ENCODE data around the gene COX19.
"Not testable (repeated sequence)": the region's sequence is repeated elsewhere in the genome, so short reads cannot be mapped to it uniquely, and the experiment has no call there.

The COX19 gene

GRCh38 chr7:964401-965231 is 10.7 kb downstream of the COX19 start:
- Histone ChIP-seq H3K4me3 (ENCODE audit: low read depth in 1 of 2, low read length in 1 of 2) (peak overlapping the region; percentile 26 to 44), H3K36me3 (peaks cover 27% of the 10 kb centered on the region), H3K27me3 (peaks cover 17% of the 10 kb centered on the region), H3K4me1 (ENCODE audit: control insufficient read depth in 1 of 2, insufficient read depth in 1 of 2, low read depth in 1 of 2, low read length in 1 of 2) (peaks cover 47 to 48% of the 10 kb centered on the region in 2 experiments), H3K27ac (peak overlapping the region; percentile 71), H3K9me3 (no peaks in the 10 kb centered on the region)
- TF ChIP-seq CTCF (IDR thresholded peaks at IDR 0.05): no peak

GRCh38 chr7:963236-964078 is 11.9 kb downstream of the COX19 start:
- TF ChIP-seq CTCF (IDR thresholded peaks at IDR 0.05): no peak
- Histone ChIP-seq H3K27ac (no peak overlapping the region), H3K27me3 (peaks cover 17% of the 10 kb centered on the region), H3K9me3 (no peaks in the 10 kb centered on the region), H3K4me1 (ENCODE audit: control insufficient read depth in 1 of 2, insufficient read depth in 1 of 2, low read depth in 1 of 2, low read length in 1 of 2) (peaks cover 45 to 46% of the 10 kb centered on the region in 2 experiments), H3K4me3 (ENCODE audit: low read depth in 1 of 2, low read length in 1 of 2) (no peak overlapping the region), H3K36me3 (peaks cover 19% of the 10 kb centered on the region)

GRCh38 chr7:962401-963081 is 12.8 kb downstream of the COX19 start:
- Histone ChIP-seq H3K27ac (no peak overlapping the region), H3K4me1 (ENCODE audit: control insufficient read depth in 1 of 2, insufficient read depth in 1 of 2, low read depth in 1 of 2, low read length in 1 of 2) (peaks cover 53 to 54% of the 10 kb centered on the region in 2 experiments), H3K36me3 (peaks cover 10% of the 10 kb centered on the region), H3K27me3 (peaks cover 17% of the 10 kb centered on the region), H3K9me3 (no peaks in the 10 kb centered on the region), H3K4me3 (ENCODE audit: low read depth in 1 of 2, low read length in 1 of 2) (no peak overlapping the region)
- no peak for TF ChIP-seq CTCF (IDR thresholded peaks at IDR 0.05)

GRCh38 chr7:961546-962400 is 13.6 kb downstream of the COX19 start:
- H3K9me3 ChIP-seq: no peaks in the 10 kb centered on the region
- H3K27me3 ChIP-seq: peaks cover 17% of the 10 kb centered on the region
- TF ChIP-seq CTCF (IDR thresholded peaks at IDR 0.05): no peak

GRCh38 chr7:960972-961371 is 14.4 kb downstream of the COX19 start:
- not testable (repeated sequence) for H3K9me3 ChIP-seq; H3K4me3 ChIP-seq (ENCODE audit: low read depth in 1 of 2, low read length in 1 of 2); H3K27ac ChIP-seq; H3K36me3 ChIP-seq
- peaks cover 17% of the 10 kb centered on the region for H3K27me3 ChIP-seq
- H3K4me1 ChIP-seq (ENCODE audit: control insufficient read depth in 1 of 2, insufficient read depth in 1 of 2, low read depth in 1 of 2, low read length in 1 of 2): peaks cover 59 to 60% of the 10 kb centered on the region in 2 experiments

More at GRCh38 chr7:961546-962400, 13.6 kb downstream of the COX19 start:
- H3K4me3 ChIP-seq (ENCODE audit: low read depth in 1 of 2, low read length in 1 of 2): no peak overlapping the region
- H3K36me3 ChIP-seq: peaks cover 2% of the 10 kb centered on the region
- H3K27ac ChIP-seq: no peak overlapping the region
- peaks cover 60 to 62% of the 10 kb centered on the region in 2 experiments for H3K4me1 ChIP-seq (ENCODE audit: control insufficient read depth in 1 of 2, insufficient read depth in 1 of 2, low read depth in 1 of 2, low read length in 1 of 2)
